ENCODE results near the gene SPSB3.

Gene SPSB3

GRCh38 chr16:1819611-1820010 is 37.2 kb upstream of the SPSB3 start:
- Histone ChIP-seq H2BK120ac (ENCODE audit: insufficient read depth, low read length, poor library complexity) (no peak overlapping the region), H3K23ac (ENCODE audit: low read length) (no peak overlapping the region), H3K4me1 (ENCODE audit: control insufficient read depth in 1 of 2, insufficient read depth in 2 of 2, low read length in 2 of 2) (no peaks in the 10 kb centered on the region), H3K18ac (ENCODE audit: low read length) (no peak overlapping the region), H3K14ac (ENCODE audit: low read length) (no peak overlapping the region), H3K9me3 (ENCODE audit: insufficient read depth, low read depth, low read length) (no peaks in the 10 kb centered on the region), H2BK5ac (ENCODE audit: low read depth, low read length, poor library complexity) (no peak overlapping the region), H3K4me3 (ENCODE audit: low read depth, low read length) (no peak overlapping the region), H2BK12ac (ENCODE audit: low read length) (no peak overlapping the region), H3K79me2 (ENCODE audit: control insufficient read depth, insufficient read depth, low read length, poor library complexity) (no peaks in the 10 kb centered on the region), H3K4ac (ENCODE audit: low read depth, low read length) (no peak overlapping the region), H4K91ac (ENCODE audit: low read depth, low read length) (no peak overlapping the region), H2AFZ (ENCODE audit: insufficient read depth, low read length, poor library complexity) (no peak overlapping the region), H3K9ac (ENCODE audit: low read length) (no peak overlapping the region), H3K27ac (ENCODE audit: low read depth, low read length) (no peak overlapping the region), H3K4me2 (ENCODE audit: low read length) (no peak overlapping the region), H3K27me3 (ENCODE audit: insufficient read depth, low read length) (no peaks in the 10 kb centered on the region), H4K12ac (ENCODE audit: low read depth, low read length) (no peak overlapping the region), H2AK5ac (ENCODE audit: low read length) (no peak overlapping the region), H3K36me3 (ENCODE audit: control insufficient read depth in 1 of 2, insufficient read depth in 2 of 2, low read length in 2 of 2) (peaks cover 52 to 60% of the 10 kb centered on the region in 2 experiments), H3K79me1 (ENCODE audit: low read length) (no peaks in the 10 kb centered on the region), H4K8ac (ENCODE audit: low read depth, low read length) (no peak overlapping the region)
- no peak for DNase-seq
- no CpG with 5 or more reads among the region's 15 CpGs for WGBS (ENCODE audit: extremely low coverage, insufficient coverage, insufficient read length)

- Histone ChIP-seq H3K4ac (ENCODE audit: low read depth, low read length) (no peak overlapping the region), H3K9me3 (ENCODE audit: insufficient read depth, low read depth, low read length) (no peaks in the 10 kb centered on the region), H3K27ac (ENCODE audit: low read depth, low read length) (no peak overlapping the region), H2AK5ac (ENCODE audit: low read length) (no peak overlapping the region), H4K91ac (ENCODE audit: low read depth, low read length) (no peak overlapping the region), H2BK12ac (ENCODE audit: low read length) (no peak overlapping the region), H3K4me1 (ENCODE audit: control insufficient read depth in 1 of 2, insufficient read depth in 2 of 2, low read length in 2 of 2) (no peaks in the 10 kb centered on the region), H3K14ac (ENCODE audit: low read length) (no peak overlapping the region), H3K9ac (ENCODE audit: low read length) (no peak overlapping the region), H3K4me3 (ENCODE audit: low read depth, low read length) (no peak overlapping the region), H3K4me2 (ENCODE audit: low read length) (no peak overlapping the region), H3K23ac (ENCODE audit: low read length) (no peak overlapping the region), H3K36me3 (ENCODE audit: control insufficient read depth in 1 of 2, insufficient read depth in 2 of 2, low read length in 2 of 2) (peaks cover 52 to 60% of the 10 kb centered on the region in 2 experiments), H4K8ac (ENCODE audit: low read depth, low read length) (no peak overlapping the region), H4K12ac (ENCODE audit: low read depth, low read length) (no peak overlapping the region), H3K27me3 (ENCODE audit: insufficient read depth, low read length) (no peaks in the 10 kb centered on the region), H3K79me1 (ENCODE audit: low read length) (no peaks in the 10 kb centered on the region), H2BK5ac (ENCODE audit: low read depth, low read length, poor library complexity) (no peak overlapping the region), H2AFZ (ENCODE audit: insufficient read depth, low read length, poor library complexity) (no peak overlapping the region), H3K79me2 (ENCODE audit: control insufficient read depth, insufficient read depth, low read length, poor library complexity) (no peaks in the 10 kb centered on the region), H2BK120ac (ENCODE audit: insufficient read depth, low read length, poor library complexity) (no peak overlapping the region), H3K18ac (ENCODE audit: low read length) (no peak overlapping the region)
- no CpG with 5 or more reads among the region's 35 CpGs for WGBS (ENCODE audit: extremely low coverage, insufficient coverage, insufficient read length)
- DNase-seq: no peak
Measured at GRCh38 chr16:1818873-1819525, 36.6 kb upstream of the SPSB3 start.

GRCh38 chr16:1818204-1818872 is 36.0 kb upstream of the SPSB3 start:
- H3K27me3 ChIP-seq (ENCODE audit: insufficient read depth, low read length): no peaks in the 10 kb centered on the region
- H2BK12ac ChIP-seq (ENCODE audit: low read length): no peak overlapping the region
- H4K91ac ChIP-seq (ENCODE audit: low read depth, low read length): no peak overlapping the region
- H2AFZ ChIP-seq (ENCODE audit: insufficient read depth, low read length, poor library complexity): no peak overlapping the region
- no CpG with 5 or more reads among the region's 27 CpGs for WGBS (ENCODE audit: extremely low coverage, insufficient coverage, insufficient read length)
- no peak overlapping the region for H3K4ac ChIP-seq (ENCODE audit: low read depth, low read length)
- H3K79me2 ChIP-seq (ENCODE audit: control insufficient read depth, insufficient read depth, low read length, poor library complexity): no peaks in the 10 kb centered on the region
- H3K36me3 ChIP-seq (ENCODE audit: control insufficient read depth in 1 of 2, insufficient read depth in 2 of 2, low read length in 2 of 2): peaks cover 52 to 60% of the 10 kb centered on the region in 2 experiments
- H3K14ac ChIP-seq (ENCODE audit: low read length): no peak overlapping the region
- H3K4me1 ChIP-seq (ENCODE audit: control insufficient read depth in 1 of 2, insufficient read depth in 2 of 2, low read length in 2 of 2): no peaks in the 10 kb centered on the region
- DNase-seq: no peak
- H3K9me3 ChIP-seq (ENCODE audit: insufficient read depth, low read depth, low read length): no peaks in the 10 kb centered on the region
- H2BK120ac ChIP-seq (ENCODE audit: insufficient read depth, low read length, poor library complexity): no peak overlapping the region
- H3K4me2 ChIP-seq (ENCODE audit: low read length): no peak overlapping the region
- no peak overlapping the region for H4K12ac ChIP-seq (ENCODE audit: low read depth, low read length)
- no peak overlapping the region for H3K4me3 ChIP-seq (ENCODE audit: low read depth, low read length)
- no peak overlapping the region for H2BK5ac ChIP-seq (ENCODE audit: low read depth, low read length, poor library complexity)
- H2AK5ac ChIP-seq (ENCODE audit: low read length): no peak overlapping the region
- H3K18ac ChIP-seq (ENCODE audit: low read length): no peak overlapping the region
- no peak overlapping the region for H4K8ac ChIP-seq (ENCODE audit: low read depth, low read length)
- no peaks in the 10 kb centered on the region for H3K79me1 ChIP-seq (ENCODE audit: low read length)
- H3K9ac ChIP-seq (ENCODE audit: low read length): no peak overlapping the region
- no peak overlapping the region for H3K23ac ChIP-seq (ENCODE audit: low read length)
- no peak overlapping the region for H3K27ac ChIP-seq (ENCODE audit: low read depth, low read length)

GRCh38 chr16:1817716-1818115 is 35.3 kb upstream of the SPSB3 start:
- Histone ChIP-seq H3K36me3 (ENCODE audit: control insufficient read depth in 1 of 2, insufficient read depth in 2 of 2, low read length in 2 of 2) (peaks cover 49 to 59% of the 10 kb centered on the region in 2 experiments), H4K12ac (ENCODE audit: low read depth, low read length) (no peak overlapping the region), H3K79me1 (ENCODE audit: low read length) (no peaks in the 10 kb centered on the region), H3K23ac (ENCODE audit: low read length) (no peak overlapping the region), H3K4me1 (ENCODE audit: control insufficient read depth in 1 of 2, insufficient read depth in 2 of 2, low read length in 2 of 2) (no peaks in the 10 kb centered on the region), H3K4me2 (ENCODE audit: low read length) (no peak overlapping the region), H2BK12ac (ENCODE audit: low read length) (no peak overlapping the region), H2BK120ac (ENCODE audit: insufficient read depth, low read length, poor library complexity) (no peak overlapping the region), H3K4ac (ENCODE audit: low read depth, low read length) (no peak overlapping the region), H3K4me3 (ENCODE audit: low read depth, low read length) (no peak overlapping the region), H3K18ac (ENCODE audit: low read length) (no peak overlapping the region), H4K8ac (ENCODE audit: low read depth, low read length) (no peak overlapping the region), H3K9ac (ENCODE audit: low read length) (no peak overlapping the region), H3K79me2 (ENCODE audit: control insufficient read depth, insufficient read depth, low read length, poor library complexity) (no peaks in the 10 kb centered on the region), H2AK5ac (ENCODE audit: low read length) (no peak overlapping the region), H2AFZ (ENCODE audit: insufficient read depth, low read length, poor library complexity) (no peak overlapping the region), H3K27ac (ENCODE audit: low read depth, low read length) (no peak overlapping the region), H3K14ac (ENCODE audit: low read length) (no peak overlapping the region), H3K9me3 (ENCODE audit: insufficient read depth, low read depth, low read length) (no peaks in the 10 kb centered on the region), H3K27me3 (ENCODE audit: insufficient read depth, low read length) (no peaks in the 10 kb centered on the region), H4K91ac (ENCODE audit: low read depth, low read length) (no peak overlapping the region), H2BK5ac (ENCODE audit: low read depth, low read length, poor library complexity) (no peak overlapping the region)
- no CpG with 5 or more reads among the region's 17 CpGs for WGBS (ENCODE audit: extremely low coverage, insufficient coverage, insufficient read length)
- no peak for DNase-seq

Measured in trophoblast cell (in vitro differentiated cells and primary cell).